Stimulated activated CD4-positive, alpha-beta T cell treated with anti-CD3 and anti-CD28 coated beads, Interleukin-4, amount 100 ng/mL, for 24 hours (primary cell): ENCODE results near the gene GH2.

Experiments
- DNase-seq: peaks from one replicate; pipeline ENCODE4 v3.0.0-alpha.2; 2020

GH2 gene

GRCh38 chr17:63838631-63839171, 43.0 kb downstream of the GH2 start:
- no peak for DNase-seq

GRCh38 chr17:63837962-63838600, 43.7 kb downstream of the GH2 start:
- no peak for DNase-seq

- no peak for DNase-seq
Observed at GRCh38 chr17:63837480-63837879, 44.3 kb downstream of the GH2 start.

- DNase-seq, result no peak
Observed at GRCh38 chr17:63836811-63837210, 44.9 kb downstream of the GH2 start.

GRCh38 chr17:63835167-63835720, 46.5 kb downstream of the GH2 start:
- DNase-seq, result no peak

GRCh38 chr17:63834431-63835166, 47.1 kb downstream of the GH2 start:
- DNase-seq, result peak; percentile 76

GRCh38 chr17:63833741-63834373, 47.9 kb downstream of the GH2 start:
- no peak for DNase-seq

GRCh38 chr17:63833026-63833740, 48.6 kb downstream of the GH2 start:
- DNase-seq, result no peak

- DNase-seq, result no peak
Observed at GRCh38 chr17:63832455-63832854, 49.3 kb downstream of the GH2 start.

- DNase-seq, result no peak
Observed at GRCh38 chr17:63832014-63832413, 49.7 kb downstream of the GH2 start.

GRCh38 chr17:63831505-63831904, 50.2 kb downstream of the GH2 start:
- no peak for DNase-seq

- no peak for DNase-seq
Observed at GRCh38 chr17:63830904-63831491, 50.7 kb downstream of the GH2 start.

GRCh38 chr17:63830278-63830677, 51.5 kb downstream of the GH2 start:
- DNase-seq, result no peak
